GM12878 (cell line): ENCODE measurements around the gene SPTBN1.

Experiments
- CHD4 ChIP-seq: fragments of 200-600 bp; sonication (generic); IDR thresholded peaks from 2 replicates; pipeline ENCODE4 v1.6.1; 2016; ENCODE audit warnings: mild to moderate bottlenecking
- CREB1 ChIP-seq: IDR thresholded peaks from 2 replicates; pipeline ENCODE4 v1.6.1; 2012; ENCODE audit warnings: low read depth, mild to moderate bottlenecking, inconsistent platforms
- EZH2 ChIP-seq: IDR thresholded peaks from 2 replicates; pipeline ENCODE4 v1.6.1; 2012; ENCODE audit warnings: low read depth, mild to moderate bottlenecking, control low read depth, inconsistent platforms, low read length, borderline replicate concordance; ENCODE audit not compliant: control insufficient read depth
- HDAC2 ChIP-seq: fragments of 200-600 bp; sonication (generic); IDR thresholded peaks from 2 replicates; pipeline ENCODE4 v1.6.1; 2017
- SP1 ChIP-seq: IDR thresholded peaks from one replicate; pipeline ENCODE4 v1.6.1; 2011; ENCODE audit warnings: low read depth, low read length

- no peak for TF ChIP-seq CREB1
- no peak for TF ChIP-seq HDAC2
- TF ChIP-seq CHD4: no peak
- no peak for TF ChIP-seq SP1
- no peak for TF ChIP-seq EZH2
Observed at GRCh38 chr2:54667726-54668650, 211.9 kb downstream of the SPTBN1 start.
